GM04504 (cell line): ENCODE results near the gene TGFB1I1.
"Not testable (repeated sequence)": the region's sequence is repeated elsewhere in the genome, so short reads cannot be mapped to it uniquely, and the experiment has no call there.

ENCODE experiments used
- DNase-seq: peaks from one replicate; pipeline ENCODE4 v3.0.0-alpha.2; 2012; ENCODE audit warnings: low read depth

The TGFB1I1 gene

GRCh38 chr16:31517800-31518402 lies 45.9 kb downstream of the TGFB1I1 start:
- DNase-seq: no peak

GRCh38 chr16:31519759-31520431 lies 47.9 kb downstream of the TGFB1I1 start:
- DNase-seq: no peak

GRCh38 chr16:31521368-31521767 lies 49.4 kb downstream of the TGFB1I1 start:
- no peak for DNase-seq

- DNase-seq: no peak
Measured at GRCh38 chr16:31522071-31522470, 50.1 kb downstream of the TGFB1I1 start.

- not testable (repeated sequence) for DNase-seq
Measured at GRCh38 chr16:31523768-31524167, 51.8 kb downstream of the TGFB1I1 start.

GRCh38 chr16:31525113-31525512 lies 53.2 kb downstream of the TGFB1I1 start:
- DNase-seq: no peak
